H1 (cell line): ENCODE data around the gene UTP3. TPM values are rescaled to one million over a fixed set of nuclear protein-coding genes. Genes with fewer than 3 reads are reported as not detected.
"Not testable (repeated sequence)": the region's sequence is repeated elsewhere in the genome, so short reads cannot be mapped to it uniquely, and the experiment has no call there.

ENCODE experiments used
- CTCF ChIA-PET: fragments of 300-600 bp; sonication (Branson Sonifier 250); formaldehyde crosslinking; loops from one replicate; lab custom pipeline; 2021; ENCODE audit not compliant: partially characterized antibody; lab: Charles Lee
- POLR2A ChIA-PET: fragments of 300-600 bp; sonication (Branson Sonifier 250); formaldehyde crosslinking; loops from one replicate; lab custom pipeline; 2021; ENCODE audit warnings: inconsistent platforms; ENCODE audit not compliant: partially characterized antibody; lab: Charles Lee
- DNase-seq, 2 experiments: peaks; one replicate each; pipeline versions ENCODE4 v3.0.0 to v3.0.0-alpha.2; 2010 to 2022; ENCODE audit warnings: low spot score in 2 of 2, low read depth in 1 of 2, mixed read lengths in 1 of 2
- FAIRE-seq: peaks from 2 replicates; lab custom pipeline; 2011; peaks lifted over from hg19 to GRCh38; lab: Jason Lieb, UNC
- H2AFZ ChIP-seq: 2 replicates; pipeline ENCODE4 v1.8.1; 2012; ENCODE audit warnings: low read length, inconsistent platforms
- H2AK5ac ChIP-seq: 2 replicates; pipeline ENCODE4 v1.6.1; 2013; ENCODE audit warnings: low read depth, low read length
- H2BK120ac ChIP-seq: replicated peaks from 2 replicates; pipeline ENCODE3; 2013; ENCODE audit warnings: low read depth, low read length, inconsistent platforms
- H2BK12ac ChIP-seq: 2 replicates; pipeline ENCODE4 v1.6.1; 2013; ENCODE audit warnings: low read depth, low read length
- H2BK15ac ChIP-seq: 2 replicates; pipeline ENCODE4 v1.6.1; 2013; ENCODE audit warnings: low read length
- H2BK20ac ChIP-seq: 2 replicates; pipeline ENCODE4 v1.6.1; 2013; ENCODE audit warnings: low read length
- H2BK5ac ChIP-seq: 2 replicates; pipeline ENCODE4 v1.6.1; 2013; ENCODE audit warnings: low read depth, low read length
- H3K14ac ChIP-seq: 2 replicates; pipeline ENCODE4 v1.6.1; 2013; ENCODE audit warnings: inconsistent platforms; ENCODE audit not compliant: insufficient read length
- H3K18ac ChIP-seq: 2 replicates; pipeline ENCODE4 v1.6.1; 2013; ENCODE audit warnings: low read length; ENCODE audit errors: extremely low read depth
- H3K23ac ChIP-seq: 2 replicates; pipeline ENCODE4 v1.6.1; 2013; ENCODE audit warnings: inconsistent platforms; ENCODE audit not compliant: insufficient read length
- H3K23me2 ChIP-seq: 2 replicates; pipeline ENCODE4 v1.6.1; 2013; ENCODE audit warnings: low read depth, low read length
- H3K27ac ChIP-seq: 2 replicates; pipeline ENCODE4 v1.6.1; 2011; ENCODE audit warnings: low read depth, low read length, inconsistent platforms
- H3K27me3 ChIP-seq, 4 experiments: replicated peaks in 1 of 4; 1 replicate in 1 of 4; 2 replicates in 3 of 4; pipeline versions ENCODE4 v1.6.1 to v1.8.1; 2011 to 2013; ENCODE audit warnings: low read length in 3 of 4, mild to moderate bottlenecking in 3 of 4, inconsistent platforms in 2 of 4, mixed read lengths in 2 of 4, moderate library complexity in 1 of 4; ENCODE audit not compliant: control insufficient read depth in 3 of 4, insufficient read depth in 3 of 4; ENCODE audit errors: extremely low read depth in 1 of 4
- H3K36me3 ChIP-seq, 4 experiments: 2 replicates each; pipeline versions ENCODE4 v1.6.1 to v1.8.1; 2011 to 2013; ENCODE audit warnings: mild to moderate bottlenecking in 4 of 4, low read length in 3 of 4, moderate library complexity in 2 of 4, control low read depth in 1 of 4, inconsistent platforms in 1 of 4; ENCODE audit not compliant: insufficient read depth in 4 of 4, control insufficient read depth in 2 of 4
- H3K4ac ChIP-seq: replicated peaks from 2 replicates; pipeline ENCODE3; 2013; ENCODE audit warnings: low read length, low read depth, mixed read lengths, inconsistent platforms; ENCODE audit not compliant: insufficient read length
- H3K4me1 ChIP-seq, 4 experiments: replicated peaks in 1 of 4; 1 replicate in 1 of 4; 2 replicates in 3 of 4; pipeline versions ENCODE4 v1.6.1 to v1.8.1; 2011 to 2013; ENCODE audit warnings: low read length in 3 of 4, inconsistent platforms in 2 of 4, mixed read lengths in 1 of 4; ENCODE audit not compliant: insufficient read depth in 4 of 4, control insufficient read depth in 3 of 4
- H3K4me2 ChIP-seq, 2 experiments: 2 replicates each; pipeline versions ENCODE4 v1.6.1 to v1.8.1; 2011 to 2013; ENCODE audit warnings: low read depth in 2 of 2, low read length in 2 of 2, control low read depth in 1 of 2, inconsistent platforms in 1 of 2, mild to moderate bottlenecking in 1 of 2; ENCODE audit not compliant: insufficient read depth in 1 of 2
- H3K4me3 ChIP-seq, 4 experiments: fragments of 200-600, 300-600 bp in 1 of 4; sonication (generic), shearing (Covaris generic), sonication (Bioruptor Twin) in 1 of 4; 2 replicates each; pipeline versions ENCODE4 v1.5.1 to v1.8.1; 2011 to 2016; ENCODE audit warnings: low read length in 4 of 4, low read depth in 3 of 4, control low read depth in 2 of 4, inconsistent platforms in 2 of 4, mild to moderate bottlenecking in 2 of 4, mixed read lengths in 1 of 4, moderate library complexity in 1 of 4; ENCODE audit not compliant: insufficient read depth in 2 of 4; ENCODE audit errors: extremely low read depth in 1 of 4
- H3K56ac ChIP-seq: replicated peaks from 2 replicates; pipeline ENCODE3; 2013; ENCODE audit warnings: low read depth, mild to moderate bottlenecking, mixed read lengths, low read length, inconsistent platforms; ENCODE audit not compliant: insufficient read length
- H3K79me1 ChIP-seq: 2 replicates; pipeline ENCODE4 v1.6.1; 2013; ENCODE audit warnings: low read depth, low read length, control low read depth
- H3K79me2 ChIP-seq, 2 experiments: 2 replicates each; pipeline versions ENCODE4 v1.6.1 to v1.8.1; 2012 to 2013; ENCODE audit warnings: low read length in 2 of 2, mild to moderate bottlenecking in 2 of 2, inconsistent platforms in 1 of 2; ENCODE audit not compliant: insufficient read depth in 2 of 2, control insufficient read depth in 1 of 2
- H3K9ac ChIP-seq, 4 experiments: replicated peaks in 1 of 4; 1 replicate in 1 of 4; 2 replicates in 3 of 4; pipeline versions ENCODE4 v1.6.1 to v1.8.1; 2011 to 2013; ENCODE audit warnings: low read depth in 3 of 4, low read length in 3 of 4, control low read depth in 2 of 4, mild to moderate bottlenecking in 2 of 4, moderate library complexity in 2 of 4, inconsistent platforms in 1 of 4; ENCODE audit errors: extremely low read depth in 1 of 4
- H3K9me3 ChIP-seq, 2 experiments: 2 replicates each; pipeline versions ENCODE4 v1.6.1 to v1.8.1; 2012 to 2013; ENCODE audit warnings: mild to moderate bottlenecking in 2 of 2, moderate library complexity in 2 of 2, control low read depth in 1 of 2, inconsistent platforms in 1 of 2, low read depth in 1 of 2, low read length in 1 of 2, mixed read lengths in 1 of 2; ENCODE audit not compliant: insufficient read depth in 2 of 2
- H4K20me1 ChIP-seq, 2 experiments: replicated peaks in 1 of 2; 2 replicates each; pipeline versions ENCODE3 to v1.8.1; 2011 to 2013; ENCODE audit warnings: inconsistent platforms in 2 of 2, low read length in 2 of 2, mild to moderate bottlenecking in 1 of 2; ENCODE audit not compliant: insufficient read depth in 2 of 2, control insufficient read depth in 1 of 2
- H4K5ac ChIP-seq: 2 replicates; pipeline ENCODE4 v1.6.1; 2013; ENCODE audit warnings: low read length, low read depth, mixed read lengths, inconsistent platforms; ENCODE audit not compliant: insufficient read length
- H4K8ac ChIP-seq: 2 replicates; pipeline ENCODE4 v1.8.0; 2013; ENCODE audit warnings: mild to moderate bottlenecking, moderate library complexity, low read length, inconsistent platforms; ENCODE audit not compliant: insufficient read depth; ENCODE audit errors: extremely low read depth
- H4K91ac ChIP-seq: replicated peaks from 2 replicates; pipeline ENCODE3; 2013; ENCODE audit warnings: low read length, mixed read lengths, inconsistent platforms; ENCODE audit not compliant: insufficient read length
- EP300 ChIP-seq, 2 experiments: IDR thresholded peaks; 1 replicate in 1 of 2; 2 replicates in 1 of 2; pipeline ENCODE4 v1.6.1; 2011 to 2012; ENCODE audit warnings: low read depth in 2 of 2, low read length in 2 of 2, mild to moderate bottlenecking in 2 of 2, borderline replicate concordance in 1 of 2, inconsistent platforms in 1 of 2, moderate library complexity in 1 of 2
- NRF1 ChIP-seq: IDR thresholded peaks from 2 replicates; pipeline ENCODE4 v1.6.1; 2011; ENCODE audit warnings: mild to moderate bottlenecking, low read depth, low read length, improper control_type of control experiment
- SIRT6 ChIP-seq: IDR thresholded peaks from one replicate; pipeline ENCODE4 v1.7.1; 2012; ENCODE audit warnings: low read length, inconsistent platforms
- SUZ12 ChIP-seq: fragments of 200-600 bp; sonication (generic); IDR thresholded peaks from 2 replicates; pipeline ENCODE4 v1.6.1; 2012; ENCODE audit warnings: mild to moderate bottlenecking, inconsistent platforms, low read length, moderate library complexity, mixed read lengths
- TBP ChIP-seq: IDR thresholded peaks from 2 replicates; pipeline ENCODE4 v1.6.1; 2011; ENCODE audit warnings: low read depth, low read length, improper control_type of control experiment
- WGBS, 2 experiments: shearing (Covaris generic) in 1 of 2; methylation state at CpG; one replicate each; pipeline versions ENCODE4 v1.1.6 to v1.1.7; 2013 to 2015; ENCODE audit warnings: low lambda C conversion rate in 2 of 2, mixed read lengths in 2 of 2, inconsistent platforms in 1 of 2, low coverage in 1 of 2, missing lambda C conversion rate in 1 of 2; ENCODE audit not compliant: insufficient replicate concordance in 2 of 2, insufficient coverage in 1 of 2, insufficient read length in 1 of 2; ENCODE audit errors: extremely low coverage in 1 of 2, missing lambda C conversion rate in 1 of 2; 5-methylcytosine and 5-hydroxymethylcytosine counted together
- polyA plus RNA-seq, 7 experiments: library from polyadenylated mRNA; depleted of rRNA in 3 of 7; stranded (reverse) in 5 of 7; unstranded in 2 of 7; fragments of >200 nt in 5 of 7; fragments of 200-250 nt in 2 of 7; gene quantifications; 1 replicate in 5 of 7; 2 replicates in 1 of 7; 4 replicates in 1 of 7; pipeline versions ENCODE4 v1.2.1 to v1.2.3, GENCODE V29; 2011 to 2013; ENCODE audit warnings: missing spikeins in 2 of 7, mixed read lengths in 2 of 7
- total RNA-seq: library from RNA; stranded (reverse); fragmentation: NEBNext Ultra II Directional; extraction: Animal tissue kit (Norgen Biotek cat#: 25700); gene quantifications from 2 replicates; pipeline ENCODE4 v1.2.1, GENCODE V29; 2021

Gene UTP3
- total and polyA plus RNA-seq, 2 of the 8 experiments (the other 6 are each of a cell fraction or from before 2014, with no cell fraction given), result 11.2 to 51.3 TPM

- TF ChIP-seq EP300 (IDR thresholded peaks at IDR 0.05; ENCODE audit: borderline replicate concordance in 1 of 2, low read depth in 2 of 2, low read length in 2 of 2) (no peak), NRF1 (no peak), SIRT6 (no peak), SUZ12 (no peak), TBP (no peak)
Observed at GRCh38 chr4:70701271-70701670, 12.9 kb downstream of the UTP3 start (continued).

- not testable (repeated sequence) for H3K79me2 ChIP-seq, H3K4ac ChIP-seq, DNase-seq, H3K9ac ChIP-seq, H2AK5ac ChIP-seq, H4K8ac ChIP-seq, H3K79me1 ChIP-seq, H3K27ac ChIP-seq, H2BK5ac ChIP-seq, H2BK15ac ChIP-seq, H4K20me1 ChIP-seq, H4K91ac ChIP-seq, H3K27me3 ChIP-seq, H3K23ac ChIP-seq, H3K56ac ChIP-seq, H2BK12ac ChIP-seq, H3K23me2 ChIP-seq, H4K5ac ChIP-seq, H3K4me1 ChIP-seq, H3K14ac ChIP-seq, H2AFZ ChIP-seq, H3K4me3 ChIP-seq, FAIRE-seq, H3K9me3 ChIP-seq, H3K36me3 ChIP-seq, H2BK120ac ChIP-seq, H2BK20ac ChIP-seq, H3K18ac ChIP-seq, H3K4me2 ChIP-seq
- ChIA-PET POLR2A (interaction anchor here (5.2 kb wide), 1 partner anchor 12 kb away, joined by 86 read pairs; the partner anchor contains the start of gene UTP3), CTCF (interaction anchor here (4.9 to 5.7 kb wide), 2 partner anchors 10 to 14 kb away, joined by 29 to 36 read pairs; partner anchors contain the start of gene UTP3)
- 91% methylated on average over 2 of the region's 2 CpGs; no CpG with 5 or more reads in 1 of the 2 experiments for WGBS, 2 experiments
Observed at GRCh38 chr4:70702592-70702991, 14.3 kb downstream of the UTP3 start.
